Measurements from ENCODE around the gene EIF1AD. TPM values are rescaled to one million over a fixed set of nuclear protein-coding genes. Genes with fewer than 3 reads are reported as not detected.

Gene EIF1AD
- total and polyA plus RNA-seq, 2 experiments from 2014 or later, result 19.4 to 25.6 TPM

GRCh38 chr11:66045177-66045639 is 43.3 kb upstream of the EIF1AD start:
- Histone ChIP-seq H4K20me1 (ENCODE audit: insufficient read depth, poor library complexity, severe bottlenecking) (no peaks in the 10 kb centered on the region), H3K27me3 (no peaks in the 10 kb centered on the region), H3K27ac (no peak overlapping the region), H3K4me1 (ENCODE audit: insufficient read depth) (peaks cover 4% of the 10 kb centered on the region), H3K79me2 (no peaks in the 10 kb centered on the region), H3K4me2 (no peak overlapping the region), H3K36me3 (replicated peaks; ENCODE audit: insufficient read depth, low read depth) (no peaks in the 10 kb centered on the region), H3K9me2 (replicated peaks; ENCODE audit: insufficient read depth) (no peaks in the 10 kb centered on the region), H3K4me3 (no peak overlapping the region), H3K9me3 (ENCODE audit: low read depth) (no peaks in the 10 kb centered on the region), H2AFZ (no peak overlapping the region)
- WGBS (ENCODE audit: low lambda C conversion rate, missing lambda C conversion rate), result 25% methylated on average over 10 of the region's 11 CpGs
- TF ChIP-seq EZH2phosphoT487 (IDR thresholded peaks at IDR 0.05; ENCODE audit: low read depth, severe bottlenecking, unreplicated experiment), result no peak
- TF ChIP-seq CTCF (IDR thresholded peaks at IDR 0.05; ENCODE audit: poor library complexity), result peak; percentile 85
- no peak for TF ChIP-seq EZH2 (IDR thresholded peaks at IDR 0.05; ENCODE audit: borderline replicate concordance)
- DNase-seq (ENCODE audit: low spot score), result peak; percentile 91

- H3K4me1 ChIP-seq (ENCODE audit: insufficient read depth), result peaks cover 4% of the 10 kb centered on the region
- H3K27me3 ChIP-seq, result no peaks in the 10 kb centered on the region
- no peaks in the 10 kb centered on the region for H3K9me3 ChIP-seq (ENCODE audit: low read depth)
- no peak for TF ChIP-seq CTCF (IDR thresholded peaks at IDR 0.05; ENCODE audit: poor library complexity)
- no peak for TF ChIP-seq EZH2 (IDR thresholded peaks at IDR 0.05; ENCODE audit: borderline replicate concordance)
- TF ChIP-seq EZH2phosphoT487 (IDR thresholded peaks at IDR 0.05; ENCODE audit: low read depth, severe bottlenecking, unreplicated experiment), result no peak
- WGBS (ENCODE audit: low lambda C conversion rate, missing lambda C conversion rate), result 91% methylated on average over 6 of the region's 6 CpGs
- DNase-seq (ENCODE audit: low spot score), result no peak
- H3K4me2 ChIP-seq, result no peak overlapping the region
- no peaks in the 10 kb centered on the region for H3K36me3 ChIP-seq (replicated peaks; ENCODE audit: insufficient read depth, low read depth)
- no peak overlapping the region for H3K27ac ChIP-seq
- H4K20me1 ChIP-seq (ENCODE audit: insufficient read depth, poor library complexity, severe bottlenecking), result no peaks in the 10 kb centered on the region
- no peaks in the 10 kb centered on the region for H3K79me2 ChIP-seq
- H2AFZ ChIP-seq, result no peak overlapping the region
- no peak overlapping the region for H3K4me3 ChIP-seq
- H3K9me2 ChIP-seq (replicated peaks; ENCODE audit: insufficient read depth), result no peaks in the 10 kb centered on the region
Measured at GRCh38 chr11:66044757-66045156, 42.8 kb upstream of the EIF1AD start.

- TF ChIP-seq EZH2phosphoT487 (IDR thresholded peaks at IDR 0.05; ENCODE audit: low read depth, severe bottlenecking, unreplicated experiment) (no peak), EZH2 (IDR thresholded peaks at IDR 0.05; ENCODE audit: borderline replicate concordance) (no peak), CTCF (IDR thresholded peaks at IDR 0.05; ENCODE audit: poor library complexity) (no peak)
- Histone ChIP-seq H3K9me2 (replicated peaks; ENCODE audit: insufficient read depth) (no peaks in the 10 kb centered on the region), H3K27ac (no peak overlapping the region), H4K20me1 (ENCODE audit: insufficient read depth, poor library complexity, severe bottlenecking) (no peaks in the 10 kb centered on the region), H3K4me2 (no peak overlapping the region), H2AFZ (no peak overlapping the region), H3K79me2 (no peaks in the 10 kb centered on the region), H3K4me1 (ENCODE audit: insufficient read depth) (no peaks in the 10 kb centered on the region), H3K27me3 (no peaks in the 10 kb centered on the region), H3K9me3 (ENCODE audit: low read depth) (no peaks in the 10 kb centered on the region), H3K36me3 (replicated peaks; ENCODE audit: insufficient read depth, low read depth) (no peaks in the 10 kb centered on the region), H3K4me3 (no peak overlapping the region)
- DNase-seq (ENCODE audit: low spot score), result no peak
- 99% methylated on average over 57 of the region's 88 CpGs for WGBS (ENCODE audit: low lambda C conversion rate, missing lambda C conversion rate)
Measured at GRCh38 chr11:66042996-66043906, 41.3 kb upstream of the EIF1AD start.
